D721Med (cell line): Measurements from ENCODE around the gene KLF2.

Source experiments
- DNase-seq: peaks from one replicate; pipeline ENCODE4 v3.0.0; 2011; ENCODE audit warnings: low spot score; ENCODE audit not compliant: insufficient read length
- FAIRE-seq: peaks from 2 replicates; lab custom pipeline; 2011; peaks lifted over from hg19 to GRCh38; lab: Jason Lieb, UNC
- CTCF ChIP-seq: IDR thresholded peaks from 2 replicates; pipeline ENCODE4 v1.5.1; 2012; ENCODE audit warnings: mild to moderate bottlenecking, control low read depth; ENCODE audit not compliant: insufficient read depth; ENCODE audit errors: missing control alignments

The KLF2 gene

GRCh38 chr19:16366056-16366432, 41.4 kb downstream of the KLF2 start:
- no peak for FAIRE-seq

GRCh38 chr19:16366433-16367260, 42.0 kb downstream of the KLF2 start:
- TF ChIP-seq CTCF: no peak
- FAIRE-seq (no peak), DNase-seq (no peak)

More at GRCh38 chr19:16366056-16366432, 41.4 kb downstream of the KLF2 start:
- DNase-seq: no peak
- no peak for TF ChIP-seq CTCF

- FAIRE-seq (no peak), DNase-seq (no peak)
These were observed 42.6 kb downstream of the KLF2 start for GRCh38 chr19:16367261-16367683.

GRCh38 chr19:16368385-16369305, 44.0 kb downstream of the KLF2 start:
- FAIRE-seq: no peak
- no peak for TF ChIP-seq CTCF
- DNase-seq: no peak

More at GRCh38 chr19:16367261-16367683, 42.6 kb downstream of the KLF2 start:
- no peak for TF ChIP-seq CTCF

- no peak for FAIRE-seq
- no peak for DNase-seq
- TF ChIP-seq CTCF: no peak
These were observed 44.7 kb downstream of the KLF2 start for GRCh38 chr19:16369306-16369663.

GRCh38 chr19:16369664-16370576, 45.3 kb downstream of the KLF2 start:
- DNase-seq (no peak), FAIRE-seq (no peak)
- no peak for TF ChIP-seq CTCF
